8988T (cell line): Measurements from ENCODE around the gene ZNF385B.
"Not testable (repeated sequence)": the region's sequence is repeated elsewhere in the genome, so short reads cannot be mapped to it uniquely, and the experiment has no call there.

ENCODE experiments used
- DNase-seq: peaks from one replicate; pipeline ENCODE4 v3.0.0; 2011

Gene ZNF385B

DNA sequence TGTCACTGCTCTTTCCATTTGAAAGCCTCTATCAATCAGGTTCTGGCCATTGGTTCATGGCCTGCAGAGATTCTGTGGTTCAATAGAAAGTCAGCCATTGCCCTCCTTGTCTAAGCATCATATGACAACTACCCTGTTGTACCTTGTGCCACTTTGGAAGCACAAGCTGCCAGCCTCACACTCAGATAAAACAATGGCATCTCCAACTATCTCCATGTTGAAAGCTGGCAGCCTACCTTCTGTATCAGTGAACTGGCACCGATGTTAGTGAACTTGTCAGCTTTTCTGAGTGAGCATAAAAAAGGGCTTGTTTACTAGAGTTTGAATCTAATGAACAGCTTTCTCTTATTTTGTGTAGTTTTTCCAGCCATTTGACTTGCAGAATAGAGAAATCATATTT is 393.5 kb downstream of the ZNF385B start:
- DNase-seq = no peak

GRCh38 chr2:179467111-179467510 is 394.3 kb downstream of the ZNF385B start:
- no peak for DNase-seq

DNA sequence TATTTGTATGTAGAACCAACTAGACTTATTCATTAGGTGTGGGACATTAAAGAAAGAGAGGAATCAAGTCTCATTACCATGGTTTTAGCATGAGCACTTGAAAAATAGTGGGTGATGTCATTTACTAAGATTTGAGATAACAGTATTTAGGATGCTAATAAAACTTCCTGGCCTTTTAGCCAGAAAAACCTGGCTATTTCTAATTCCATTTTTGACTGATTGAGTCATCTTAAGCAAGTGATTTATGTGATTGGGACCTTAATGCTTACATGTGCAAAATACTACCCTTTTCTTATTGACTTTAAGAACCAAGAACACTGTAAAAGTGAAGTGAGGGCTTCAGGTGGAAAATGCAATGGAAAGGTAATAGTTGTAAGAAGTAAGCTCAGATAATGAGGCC is 400.0 kb downstream of the ZNF385B start:
- DNase-seq = no peak

- no peak for DNase-seq
These were observed 401.1 kb downstream of the ZNF385B start for GRCh38 chr2:179460181-179460929.

DNA sequence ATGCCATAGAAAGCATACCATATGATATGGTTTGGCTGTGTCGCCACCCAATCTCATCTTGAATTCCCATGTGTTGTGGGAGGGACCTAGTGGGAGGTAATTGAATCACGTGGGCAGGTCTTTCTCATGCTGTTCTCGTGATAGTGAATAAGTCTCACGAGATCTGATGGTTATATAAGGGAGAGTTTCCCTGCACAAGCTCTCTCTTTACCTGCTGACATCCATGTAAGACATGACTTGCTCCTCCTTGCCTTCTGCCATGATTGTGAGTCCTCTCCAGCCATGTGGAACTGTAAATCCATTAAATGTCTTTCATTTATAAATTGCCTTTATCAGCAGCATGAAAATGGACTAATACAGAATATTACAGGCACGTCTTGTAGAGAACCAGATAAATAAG is 403.3 kb downstream of the ZNF385B start:
- DNase-seq = not testable (repeated sequence)

- no peak for DNase-seq
These were observed 405.6 kb downstream of the ZNF385B start for GRCh38 chr2:179455824-179456223.

- no peak for DNase-seq
These were observed 406.3 kb downstream of the ZNF385B start for GRCh38 chr2:179455172-179455524.

DNA sequence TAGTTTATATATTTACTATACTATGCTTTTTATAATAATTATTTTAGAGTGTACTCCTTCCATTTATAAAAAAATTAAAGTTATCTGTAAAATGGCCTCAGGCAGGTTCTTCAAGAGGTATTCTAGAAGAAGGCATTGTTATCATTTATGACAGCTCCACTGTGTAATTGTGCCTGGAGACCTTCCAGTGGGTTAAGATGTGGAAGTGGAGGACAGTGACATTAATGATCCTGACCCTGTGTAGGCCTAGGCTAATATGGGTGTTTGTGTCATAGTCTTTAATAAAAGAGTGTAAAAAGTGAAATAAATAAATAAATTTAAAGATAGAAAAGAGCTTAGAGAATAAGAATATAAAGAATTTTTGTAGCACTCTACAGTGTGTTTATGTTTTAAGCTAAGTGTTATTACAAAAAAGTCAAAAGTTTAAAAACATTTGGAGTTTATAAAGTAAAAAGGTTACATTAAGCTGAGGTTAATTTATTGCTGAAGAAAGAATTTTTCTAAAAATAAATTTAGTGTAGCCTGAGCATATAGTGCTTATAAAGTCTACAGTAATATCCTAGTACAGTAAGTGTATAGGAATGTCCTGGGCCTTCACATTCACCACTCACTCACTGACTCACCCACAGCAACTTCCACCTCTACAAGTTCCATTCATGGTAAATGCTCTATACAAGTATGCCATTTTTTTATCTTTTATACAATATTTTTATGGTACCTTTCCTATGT is 406.8 kb downstream of the ZNF385B start:
- no peak for DNase-seq

GRCh38 chr2:179449010-179449409 is 412.4 kb downstream of the ZNF385B start:
- DNase-seq = no peak

DNA sequence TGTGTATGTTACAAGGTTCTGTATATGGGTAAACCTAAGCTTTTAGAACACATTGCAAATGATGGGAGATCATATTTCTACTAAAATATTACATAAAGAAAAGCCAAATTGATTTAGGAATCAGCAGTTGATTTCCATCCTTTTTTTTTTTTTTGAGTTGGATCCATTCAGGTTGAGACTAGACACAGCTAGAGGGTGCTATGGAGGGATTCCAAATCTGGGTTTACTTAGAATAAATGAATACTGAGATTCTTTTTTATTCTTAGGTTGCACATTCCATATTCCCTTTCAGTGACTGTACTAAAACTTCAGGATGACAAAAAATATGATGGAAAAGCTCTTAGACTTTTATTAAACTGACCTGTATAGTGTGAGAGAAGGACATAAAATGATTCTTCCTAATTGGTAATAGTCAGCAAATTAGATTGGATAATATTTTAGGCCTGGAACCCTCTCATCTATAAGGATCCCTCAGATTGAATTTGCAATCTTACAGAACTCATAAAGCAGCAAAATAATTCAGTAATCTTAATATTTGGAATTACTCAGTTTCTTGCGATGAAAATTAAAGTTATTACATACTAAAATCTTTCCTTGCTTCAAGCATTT is 413.5 kb downstream of the ZNF385B start:
- no peak for DNase-seq

- DNase-seq = no peak
These were observed 414.0 kb downstream of the ZNF385B start for GRCh38 chr2:179447421-179447820.

- DNase-seq = no peak
These were observed 414.8 kb downstream of the ZNF385B start for GRCh38 chr2:179446476-179447141.

- no peak for DNase-seq
These were observed 417.4 kb downstream of the ZNF385B start for GRCh38 chr2:179444056-179444455.

DNA sequence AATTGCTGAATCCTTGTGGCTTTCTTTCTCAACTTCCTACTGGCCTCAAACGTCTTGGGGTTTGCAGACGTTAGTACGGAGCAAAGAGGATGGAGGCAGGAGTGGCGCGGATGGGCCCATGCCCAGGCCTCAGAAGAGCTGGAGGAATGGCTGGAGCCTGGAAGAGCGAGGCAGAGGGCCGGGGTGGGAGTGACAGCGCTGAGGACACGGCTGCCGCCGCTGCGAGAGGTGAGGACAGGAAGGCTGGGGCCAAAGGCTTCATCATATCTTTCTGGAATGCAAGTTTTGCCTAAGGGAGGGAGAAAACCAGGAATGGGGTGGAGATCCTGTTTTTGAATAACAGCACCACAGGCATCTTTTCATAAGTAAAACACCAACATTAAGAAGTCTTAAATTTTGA is 418.2 kb downstream of the ZNF385B start:
- no peak for DNase-seq

GRCh38 chr2:179442206-179442605 is 419.2 kb downstream of the ZNF385B start:
- no peak for DNase-seq

DNA sequence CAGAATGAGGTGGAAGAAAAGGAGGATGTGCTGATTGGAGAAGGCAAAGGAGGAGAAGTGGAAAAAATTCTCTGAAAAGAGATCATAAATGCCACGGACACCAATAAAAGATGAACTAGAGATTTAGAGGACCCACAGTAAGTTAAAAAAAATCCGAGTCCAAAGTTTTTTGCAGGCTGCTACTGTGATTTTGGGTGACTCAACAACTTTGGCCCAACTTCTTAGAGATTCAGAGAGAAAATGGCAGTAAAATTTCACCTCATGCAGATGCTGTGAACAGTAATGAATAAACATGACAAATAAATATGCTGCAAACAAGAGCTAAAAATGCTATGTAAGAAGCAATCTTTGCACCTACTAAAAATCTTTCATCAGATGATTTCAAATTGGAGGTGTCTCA is 419.9 kb downstream of the ZNF385B start:
- no peak for DNase-seq

DNA sequence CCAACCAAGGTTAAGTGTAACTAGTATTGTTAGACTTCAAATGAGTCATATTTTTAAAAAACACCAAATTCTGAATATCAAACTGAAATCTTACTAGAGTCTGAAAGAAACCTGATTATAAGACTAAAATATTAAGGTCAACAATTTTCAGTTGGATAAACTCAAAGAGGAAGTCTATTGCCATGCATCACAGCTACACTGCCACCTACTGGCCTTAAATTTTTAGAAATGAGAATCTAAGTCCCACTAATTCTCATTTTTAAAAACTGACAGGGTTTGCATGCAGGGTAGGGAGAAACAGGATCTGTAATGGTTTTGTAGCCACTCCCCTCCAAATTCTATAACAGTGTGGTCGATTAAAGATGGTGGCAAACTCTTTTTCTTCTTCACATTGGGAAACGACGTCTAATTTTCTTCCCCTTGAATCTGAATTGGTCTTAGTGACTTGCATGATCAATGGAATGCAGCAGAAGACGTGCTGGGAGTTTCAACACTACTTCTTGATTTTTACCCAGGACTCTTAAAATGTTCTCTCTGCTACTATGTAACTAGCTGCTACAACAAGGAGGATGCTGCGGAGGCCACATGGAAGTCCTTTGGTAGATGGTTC is 420.7 kb downstream of the ZNF385B start:
- DNase-seq = no peak

- DNase-seq = no peak
These were observed 422.8 kb downstream of the ZNF385B start for GRCh38 chr2:179438654-179439053.

- no peak for DNase-seq
These were observed 424.0 kb downstream of the ZNF385B start for GRCh38 chr2:179437430-179437829.

DNA sequence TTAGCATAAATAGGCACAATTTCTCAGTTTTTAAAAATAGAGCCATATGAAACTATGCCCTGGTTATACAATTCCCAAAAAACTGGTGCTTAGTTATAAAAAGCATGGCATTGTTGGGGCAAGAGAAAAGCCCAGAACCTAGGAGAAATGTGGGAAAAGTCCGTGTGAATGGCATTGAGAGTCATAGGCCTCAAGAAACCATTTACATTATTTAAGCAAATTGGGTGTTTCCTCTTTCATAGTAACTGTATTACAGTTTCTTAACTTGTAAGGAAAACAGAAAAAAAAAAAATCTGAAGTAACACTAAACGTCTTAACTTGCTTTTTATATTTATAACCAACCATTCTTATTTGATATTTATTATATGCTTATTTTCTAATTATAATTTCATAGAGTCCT is 425.8 kb downstream of the ZNF385B start:
- no peak for DNase-seq

GRCh38 chr2:179435000-179435399 is 426.4 kb downstream of the ZNF385B start:
- no peak for DNase-seq

- DNase-seq = no peak
These were observed 427.1 kb downstream of the ZNF385B start for GRCh38 chr2:179434357-179434756.

- no peak for DNase-seq
These were observed 428.7 kb downstream of the ZNF385B start for GRCh38 chr2:179432751-179433150.
